ENCODE data around the gene CCDC152.

GRCh38 chr5:42804717-42805339, 48.2 kb downstream of the CCDC152 start:
- no peak for TF ChIP-seq CTCF (IDR thresholded peaks at IDR 0.05)
- TF ChIP-seq ZFX (IDR thresholded peaks at IDR 0.05; ENCODE audit: borderline replicate concordance), result no peak

Measured in 22Rv1 (cell line).